H9 (cell line): ENCODE results near the gene RILPL1. TPM values are rescaled to one million over a fixed set of nuclear protein-coding genes. Genes with fewer than 3 reads are reported as not detected.

ENCODE experiments used
- DNase-seq: peaks from one replicate; pipeline ENCODE4 v3.0.0-alpha.2; 2017
- H2AFZ ChIP-seq: one replicate; pipeline ENCODE4 v1.6.1; 2013; ENCODE audit warnings: mild to moderate bottlenecking, low read length, control low read depth, moderate library complexity
- H2AK5ac ChIP-seq: 2 replicates; pipeline ENCODE4 v1.6.1; 2013; ENCODE audit warnings: low read length, control low read depth, mixed read lengths; ENCODE audit not compliant: insufficient read length
- H2BK120ac ChIP-seq: one replicate; pipeline ENCODE4 v1.6.1; 2013; ENCODE audit warnings: low read depth, mild to moderate bottlenecking, low read length, control low read depth, inconsistent platforms; ENCODE audit not compliant: poor library complexity, severe bottlenecking
- H2BK12ac ChIP-seq: 2 replicates; pipeline ENCODE4 v1.6.1; 2013; ENCODE audit warnings: low read length, control low read depth, mixed read lengths, low read depth; ENCODE audit not compliant: insufficient read length
- H2BK15ac ChIP-seq: 2 replicates; pipeline ENCODE4 v1.6.1; 2013; ENCODE audit warnings: low read depth, low read length, control low read depth
- H2BK20ac ChIP-seq: one replicate; pipeline ENCODE4 v1.6.1; 2013; ENCODE audit warnings: low read depth, mild to moderate bottlenecking, low read length, control low read depth, inconsistent platforms; ENCODE audit not compliant: poor library complexity, severe bottlenecking
- H2BK5ac ChIP-seq: 2 replicates; pipeline ENCODE4 v1.6.1; 2013; ENCODE audit warnings: low read length, control low read depth, mixed read lengths; ENCODE audit not compliant: insufficient read length
- H3K14ac ChIP-seq: 2 replicates; pipeline ENCODE4 v1.6.1; 2013; ENCODE audit warnings: low read length, control low read depth; ENCODE audit not compliant: insufficient read depth
- H3K18ac ChIP-seq: 2 replicates; pipeline ENCODE4 v1.6.1; 2013; ENCODE audit warnings: low read depth, mild to moderate bottlenecking, mixed read lengths, low read length, control low read depth; ENCODE audit not compliant: insufficient read length
- H3K23ac ChIP-seq: 2 replicates; pipeline ENCODE4 v1.6.1; 2013; ENCODE audit warnings: low read length, control low read depth, mixed read lengths, low read depth; ENCODE audit not compliant: insufficient read length
- H3K23me2 ChIP-seq: 2 replicates; pipeline ENCODE4 v1.6.1; 2013; ENCODE audit warnings: low read depth, mild to moderate bottlenecking, mixed read lengths, low read length, control low read depth; ENCODE audit not compliant: insufficient read length, poor library complexity, severe bottlenecking
- H3K27ac ChIP-seq: 2 replicates; pipeline ENCODE4 v1.5.1; 2013; ENCODE audit warnings: low read length, control low read depth, mixed read lengths, low read depth; ENCODE audit not compliant: insufficient read length
- H3K27me3 ChIP-seq: 2 replicates; pipeline ENCODE4 v1.6.1; 2013; ENCODE audit warnings: low read length, control low read depth, inconsistent platforms; ENCODE audit not compliant: insufficient read depth
- H3K4ac ChIP-seq: 2 replicates; pipeline ENCODE4 v1.6.1; 2013; ENCODE audit warnings: low read depth, mild to moderate bottlenecking, control low read depth, inconsistent platforms, low read length, moderate library complexity
- H3K4me1 ChIP-seq: 2 replicates; pipeline ENCODE4 v1.6.1; 2013; ENCODE audit warnings: low read length, control low read depth, inconsistent platforms; ENCODE audit not compliant: insufficient read depth
- H3K4me2 ChIP-seq: 2 replicates; pipeline ENCODE4 v1.6.1; 2013; ENCODE audit warnings: low read length, control low read depth, mixed read lengths; ENCODE audit not compliant: insufficient read length, insufficient read depth
- H3K56ac ChIP-seq: 2 replicates; pipeline ENCODE4 v1.6.1; 2013; ENCODE audit warnings: low read depth, mild to moderate bottlenecking, mixed read lengths, low read length, control low read depth; ENCODE audit not compliant: insufficient read length
- H3K79me1 ChIP-seq: 2 replicates; pipeline ENCODE4 v1.6.1; 2013; ENCODE audit warnings: low read depth, mild to moderate bottlenecking, moderate library complexity, low read length, control low read depth, inconsistent platforms; ENCODE audit not compliant: insufficient read depth, poor library complexity, severe bottlenecking
- H3K79me2 ChIP-seq: 2 replicates; pipeline ENCODE4 v1.6.1; 2013; ENCODE audit warnings: low read length, control low read depth, inconsistent platforms; ENCODE audit not compliant: insufficient read depth
- H3K9ac ChIP-seq: 2 replicates; pipeline ENCODE4 v1.6.1; 2013; ENCODE audit warnings: low read length, control low read depth, mixed read lengths; ENCODE audit not compliant: insufficient read length; ENCODE audit errors: extremely low read depth
- H3K9me3 ChIP-seq: one replicate; pipeline ENCODE4 v1.6.1; 2013; ENCODE audit warnings: low read depth, low read length, inconsistent platforms; ENCODE audit not compliant: control insufficient read depth
- H3T11ph ChIP-seq: one replicate; pipeline ENCODE4 v1.6.1; 2013; ENCODE audit warnings: mild to moderate bottlenecking, low read length, control low read depth, inconsistent platforms
- H4K20me1 ChIP-seq: one replicate; pipeline ENCODE4 v1.6.1; 2013; ENCODE audit not compliant: control insufficient read depth, insufficient read length, insufficient read depth
- H4K5ac ChIP-seq: 2 replicates; pipeline ENCODE4 v1.6.1; 2013; ENCODE audit warnings: low read depth, mild to moderate bottlenecking, mixed read lengths, low read length, control low read depth; ENCODE audit not compliant: insufficient read length
- H4K8ac ChIP-seq: replicated peaks from 2 replicates; pipeline ENCODE4 v1.6.1; 2013; ENCODE audit warnings: low read length, control low read depth, mixed read lengths, low read depth; ENCODE audit not compliant: insufficient read length
- H4K91ac ChIP-seq: 2 replicates; pipeline ENCODE4 v1.6.1; 2013; ENCODE audit warnings: low read depth, mild to moderate bottlenecking, moderate library complexity, mixed read lengths, low read length, control low read depth; ENCODE audit not compliant: insufficient read length
- H3K27ac Mint-ChIP-seq, 3 experiments: 2 replicates in 2 of 3; 3 replicates in 1 of 3; pipeline ENCODE4 v1.8.0; 2020 to 2021; ENCODE audit warnings: mixed read lengths in 3 of 3, mild to moderate bottlenecking in 1 of 3, moderate library complexity in 1 of 3
- H3K27me3 Mint-ChIP-seq: 2 replicates; pipeline ENCODE4 v1.8.0; 2021; ENCODE audit warnings: low read depth, mild to moderate bottlenecking, moderate library complexity, mixed read lengths
- H3K36me3 Mint-ChIP-seq, 3 experiments: 2 replicates in 2 of 3; 3 replicates in 1 of 3; pipeline ENCODE4 v1.8.0; 2020 to 2021; ENCODE audit warnings: low read depth in 3 of 3, mixed read lengths in 3 of 3; ENCODE audit not compliant: insufficient read depth in 1 of 3
- H3K4me1 Mint-ChIP-seq, 2 experiments: 2 replicates each; pipeline ENCODE4 v1.8.0; 2020; ENCODE audit warnings: mixed read lengths in 2 of 2
- H3K4me3 Mint-ChIP-seq, 2 experiments: 2 replicates in 1 of 2; 3 replicates in 1 of 2; pipeline ENCODE4 v1.8.0; 2020 to 2021; ENCODE audit warnings: mild to moderate bottlenecking in 2 of 2, mixed read lengths in 2 of 2, moderate library complexity in 1 of 2
- H3K9me3 Mint-ChIP-seq, 2 experiments: 2 replicates in 1 of 2; 3 replicates in 1 of 2; pipeline ENCODE4 v1.8.0; 2020; ENCODE audit warnings: mild to moderate bottlenecking in 2 of 2, mixed read lengths in 2 of 2, moderate library complexity in 1 of 2
- CTCF ChIP-seq: fragments of 200-600 bp; sonication (generic); conservative IDR thresholded peaks from 3 replicates; pipeline ENCODE4 v1.8.0; 2021; ENCODE audit warnings: antibody characterized with exemption, mild to moderate bottlenecking
- WGBS: extraction: QIAGEN DNeasy Blood & Tissue Kit; methylation state at CpG from one replicate; pipeline ENCODE4 v1.1.7; 2013; ENCODE audit warnings: missing lambda C conversion rate, low lambda C conversion rate, mixed read lengths; ENCODE audit not compliant: insufficient read length; ENCODE audit errors: extremely low coverage; 5-methylcytosine and 5-hydroxymethylcytosine counted together
- total RNA-seq: library from RNA; stranded (reverse); gene quantifications from 2 replicates; pipeline ENCODE4 v1.2.1, GENCODE V29; 2021

The RILPL1 gene
- total RNA-seq, 1 experiment from 2014 or later: 8.1 TPM

- TF ChIP-seq CTCF: no peak
- Histone ChIP-seq H2BK15ac (no peak overlapping the region), H3K9ac (no peak overlapping the region), H3T11ph (no peak overlapping the region), H3K27me3 (no peaks in the 10 kb centered on the region), H3K27ac (no peak overlapping the region), H3K4me2 (no peak overlapping the region), H2BK20ac (no peak overlapping the region), H3K4ac (no peak overlapping the region), H4K20me1 (no peaks in the 10 kb centered on the region), H4K5ac (no peak overlapping the region), H2AK5ac (no peak overlapping the region), H2BK120ac (no peak overlapping the region), H3K14ac (no peak overlapping the region), H3K4me1 (no peaks in the 10 kb centered on the region), H4K91ac (no peak overlapping the region), H3K79me1 (no peaks in the 10 kb centered on the region), H2AFZ (no peak overlapping the region), H3K18ac (no peak overlapping the region), H2BK12ac (no peak overlapping the region), H2BK5ac (no peak overlapping the region), H3K56ac (no peak overlapping the region), H3K23me2 (no peaks in the 10 kb centered on the region), H4K8ac (no peak overlapping the region), H3K79me2 (no peaks in the 10 kb centered on the region), H3K23ac (no peak overlapping the region), H3K9me3 (no peaks in the 10 kb centered on the region)
- H3K4me1 Mint-ChIP-seq: peaks cover 4 to 6% of the 10 kb centered on the region in 2 experiments; a peak in 3 of 4 replicates
- H3K36me3 Mint-ChIP-seq: peaks cover 0 to 9% (median 2%) of the 10 kb centered on the region in 3 experiments; a peak in 3 of 7 replicates
- H3K27me3 Mint-ChIP-seq: no peaks in the 10 kb centered on the region
- no peaks in the 10 kb centered on the region for H3K9me3 Mint-ChIP-seq
- no peak overlapping the region for H3K4me3 Mint-ChIP-seq
- no CpG with 5 or more reads among the region's 18 CpGs for WGBS
- DNase-seq: no peak
- H3K27ac Mint-ChIP-seq: no peak overlapping the region; a peak in 1 of 7 replicates
Observed at GRCh38 chr12:123483602-123484248, 49.8 kb downstream of the RILPL1 start.
